WTC11 (cell line): Measurements from ENCODE around the gene IQCE. TPM values are rescaled to one million over a fixed set of nuclear protein-coding genes. Genes with fewer than 3 reads are reported as not detected.

Experiments
- ATAC-seq: fragments of 200-7000 bp; cut with Tn5 transposase; 2 replicates; pipeline ENCODE4 v1.10.0; 2021; ENCODE audit warnings: mild to moderate bottlenecking, moderate library complexity
- CTCF ChIA-PET: fragments of 300-600 bp; sonication (Branson Sonifier 250); formaldehyde crosslinking; loops from one replicate; lab custom pipeline; 2021; ENCODE audit warnings: antibody characterized with exemption; lab: Charles Lee
- POLR2A ChIA-PET: fragments of 350-600 bp; sonication (Branson Sonifier 250); formaldehyde crosslinking; loops from one replicate; lab custom pipeline; 2021; ENCODE audit warnings: antibody characterized with exemption; lab: Charles Lee
- DNase-seq: peaks from one replicate; pipeline ENCODE4 v3.0.0; 2021; ENCODE audit warnings: low spot score
- H3K27ac Mint-ChIP-seq: 2 replicates; pipeline ENCODE4 v1.8.0; 2021; ENCODE audit warnings: mixed read lengths
- H3K27me3 Mint-ChIP-seq: 2 replicates; pipeline ENCODE4 v1.8.0; 2021; ENCODE audit warnings: low read depth, mild to moderate bottlenecking, moderate library complexity, mixed read lengths
- H3K36me3 Mint-ChIP-seq: 2 replicates; pipeline ENCODE4 v1.8.0; 2021; ENCODE audit warnings: mixed read lengths
- H3K4me1 Mint-ChIP-seq: 2 replicates; pipeline ENCODE4 v1.8.0; 2022; ENCODE audit warnings: mixed read lengths
- H3K4me3 Mint-ChIP-seq: 2 replicates; pipeline ENCODE4 v1.8.0; 2021; ENCODE audit warnings: mild to moderate bottlenecking, moderate library complexity, mixed read lengths
- H3K9me3 Mint-ChIP-seq: 2 replicates; pipeline ENCODE4 v1.8.0; 2021; ENCODE audit warnings: mixed read lengths
- ATF2 ChIP-seq: sonication (generic); formaldehyde crosslinking; IDR thresholded peaks from 2 replicates; pipeline ENCODE4 v1.8.1; 2022; ENCODE audit warnings: low read depth, missing genetic modification reagents, borderline replicate concordance
- ATF6 ChIP-seq: sonication (generic); formaldehyde crosslinking; IDR thresholded peaks from 2 replicates; pipeline ENCODE4 v1.8.1; 2023; ENCODE audit warnings: mild to moderate bottlenecking, missing genetic modification reagents
- CBFB ChIP-seq: sonication (generic); formaldehyde crosslinking; IDR thresholded peaks from 2 replicates; pipeline ENCODE4 v1.8.1; 2022; ENCODE audit warnings: mild to moderate bottlenecking, low read depth, missing genetic modification reagents
- CTCF ChIP-seq: fragments of 200-600 bp; IDR thresholded peaks from 2 replicates; pipeline ENCODE4 v1.8.0; 2022; ENCODE audit warnings: antibody characterized with exemption
- E2F5 ChIP-seq: sonication (generic); formaldehyde crosslinking; IDR thresholded peaks from 2 replicates; pipeline ENCODE4 v1.8.1; 2022; ENCODE audit warnings: mild to moderate bottlenecking, moderate library complexity, missing genetic modification reagents
- FOXJ3 ChIP-seq: sonication (generic); formaldehyde crosslinking; IDR thresholded peaks from 2 replicates; pipeline ENCODE4 v1.9.0; 2021; ENCODE audit warnings: missing genetic modification reagents, mild to moderate bottlenecking, borderline replicate concordance
- FOXK1 ChIP-seq: sonication (generic); formaldehyde crosslinking; IDR thresholded peaks from 2 replicates; pipeline ENCODE4 v1.8.0; 2022; ENCODE audit warnings: mild to moderate bottlenecking, moderate library complexity, missing genetic modification reagents
- FOXP1 ChIP-seq: sonication (generic); formaldehyde crosslinking; IDR thresholded peaks from 2 replicates; pipeline ENCODE4 v1.8.0; 2022; ENCODE audit warnings: missing genetic modification reagents, mild to moderate bottlenecking, moderate library complexity, borderline replicate concordance
- GABPB1 ChIP-seq: sonication (generic); formaldehyde crosslinking; IDR thresholded peaks from 2 replicates; pipeline ENCODE4 v1.8.1; 2023; ENCODE audit warnings: mild to moderate bottlenecking, missing genetic modification reagents
- HMGA2 ChIP-seq: fragments of 250-450 bp; sonication (Bioruptor Pico); IDR thresholded peaks from 2 replicates; pipeline ENCODE4 v1.4.0; 2021; ENCODE audit warnings: mild to moderate bottlenecking, moderate library complexity
- JAZF1 ChIP-seq: fragments of 250-450 bp; sonication (Bioruptor Pico); IDR thresholded peaks from 2 replicates; pipeline ENCODE4 v1.9.0; 2021; ENCODE audit warnings: moderate library complexity, mild to moderate bottlenecking, inconsistent platforms
- MYBL2 ChIP-seq: sonication (generic); formaldehyde crosslinking; IDR thresholded peaks from 2 replicates; pipeline ENCODE4 v1.8.1; 2023; ENCODE audit warnings: mild to moderate bottlenecking, moderate library complexity, missing genetic modification reagents
- NFATC4 ChIP-seq: fragments of 250-450 bp; sonication (Bioruptor Pico); IDR thresholded peaks from 2 replicates; pipeline ENCODE4 v1.9.0; 2021; ENCODE audit warnings: mild to moderate bottlenecking
- RORB ChIP-seq: fragments of 250-450 bp; sonication (Bioruptor Pico); IDR thresholded peaks from 2 replicates; pipeline ENCODE4 v1.9.0; 2021; ENCODE audit warnings: mild to moderate bottlenecking
- SMAD4 ChIP-seq: sonication (generic); formaldehyde crosslinking; IDR thresholded peaks from 2 replicates; pipeline ENCODE4 v1.8.0; 2022; ENCODE audit warnings: mild to moderate bottlenecking, missing genetic modification reagents
- SP1 ChIP-seq: sonication (generic); formaldehyde crosslinking; conservative IDR thresholded peaks from 2 replicates; pipeline ENCODE4 v1.8.1; 2022; ENCODE audit warnings: missing genetic modification reagents
- TEAD1 ChIP-seq: sonication (generic); formaldehyde crosslinking; IDR thresholded peaks from 2 replicates; pipeline ENCODE4 v1.8.0; 2022; ENCODE audit warnings: mild to moderate bottlenecking, missing genetic modification reagents
- ZNF121 ChIP-seq: sonication (generic); formaldehyde crosslinking; IDR thresholded peaks from 2 replicates; pipeline ENCODE4 v1.8.0; 2023; ENCODE audit warnings: missing genetic modification reagents
- ZNF317 ChIP-seq: sonication (generic); formaldehyde crosslinking; IDR thresholded peaks from 2 replicates; pipeline ENCODE4 v1.8.1; 2023; ENCODE audit warnings: low read depth, mild to moderate bottlenecking, moderate library complexity, missing genetic modification reagents, borderline replicate concordance
- total RNA-seq: library from RNA; stranded (reverse); gene quantifications from 3 replicates; pipeline ENCODE4 v1.2.3, GENCODE V29; 2021
- TF ChIP-seq, protein P1 (sequence below): sonication (generic); formaldehyde crosslinking; IDR thresholded peaks from 2 replicates; pipeline ENCODE4 v1.8.0; 2023; ENCODE audit warnings: missing genetic modification reagents
- TF ChIP-seq, protein P2 (sequence below): fragments of 250-450 bp; sonication (Bioruptor Pico); IDR thresholded peaks from 2 replicates; pipeline ENCODE4 v1.9.0; 2021; ENCODE audit warnings: mild to moderate bottlenecking

Gene IQCE
- total RNA-seq, 1 experiment from 2014 or later: 4.4 TPM

DNA sequence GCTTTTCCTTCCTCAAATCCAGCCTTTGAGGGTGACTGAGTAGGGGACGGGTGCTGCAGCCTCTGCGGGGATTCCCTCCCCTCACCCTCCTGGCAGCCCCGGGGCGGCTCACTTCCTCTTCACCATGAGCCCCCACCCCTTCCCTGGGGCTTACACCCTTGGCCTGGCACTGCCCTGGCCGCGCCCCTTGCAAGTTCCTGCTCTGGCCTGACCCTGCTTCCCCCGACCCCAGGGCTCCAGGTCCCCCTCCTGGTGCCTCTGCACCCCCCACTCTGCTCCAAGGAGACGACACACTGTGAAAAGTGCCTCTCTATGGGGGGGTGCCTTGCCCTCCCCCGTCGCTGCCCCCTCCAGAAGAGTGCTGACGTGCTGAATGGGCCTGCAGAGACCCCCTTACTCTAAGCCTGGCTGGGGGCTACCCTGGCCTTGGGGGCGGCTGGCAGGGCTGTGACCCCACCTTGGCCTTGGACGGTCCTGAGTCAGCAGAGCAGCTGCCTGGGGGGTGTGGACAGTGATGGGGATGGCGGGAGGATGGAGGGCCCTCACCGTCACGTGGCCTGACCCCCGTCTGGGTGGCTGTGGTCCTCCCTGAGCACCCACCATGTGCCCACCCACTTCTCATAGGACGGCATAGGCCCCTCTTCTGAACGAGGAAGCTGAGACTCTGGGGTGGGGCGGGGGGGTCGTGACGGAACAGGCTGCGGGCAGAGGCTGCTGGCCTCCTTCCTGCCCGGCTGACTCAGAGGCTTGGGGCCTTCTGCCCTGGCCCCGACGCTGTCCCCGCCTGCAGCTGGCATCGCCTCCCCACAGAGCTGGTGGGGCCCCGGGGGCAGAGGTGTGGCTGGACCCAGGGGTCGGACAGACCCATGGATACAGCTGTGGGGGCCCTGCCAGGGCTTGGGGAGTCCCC is 29.4 kb upstream of the IQCE start:
- ATAC-seq (no peak), DNase-seq (no peak)
- no peak overlapping the region for H3K4me3 Mint-ChIP-seq
- no peak overlapping the region for H3K27ac Mint-ChIP-seq
- ChIA-PET POLR2A (no interaction called here), CTCF (interaction anchor here (1.3 to 7.1 kb wide), 3 partner anchors 12 to 60 kb away, joined by 3 to 65 read pairs (median 3); partner anchors contain the start of gene IQCE)
- H3K9me3 Mint-ChIP-seq: no peaks in the 10 kb centered on the region
- no peaks in the 10 kb centered on the region for H3K27me3 Mint-ChIP-seq
- H3K36me3 Mint-ChIP-seq: peaks cover 7% of the 10 kb centered on the region; the same call in 1 of the 2 replicates
- TF ChIP-seq ZNF317 (CRISPR knock-in tag) (no peak), E2F5 (CRISPR knock-in tag) (no peak), ZNF121 (no peak), FOXJ3 (CRISPR knock-in tag) (no peak), GABPB1 (CRISPR knock-in tag) (no peak), JAZF1 (no peak), MYBL2 (CRISPR knock-in tag) (no peak), ATF6 (CRISPR knock-in tag) (no peak), ATF2 (no peak), TEAD1 (no peak), RORB (CRISPR knock-in tag) (no peak), NFATC4 (CRISPR knock-in tag) (no peak)
- TF ChIP-seq, protein P1, sequence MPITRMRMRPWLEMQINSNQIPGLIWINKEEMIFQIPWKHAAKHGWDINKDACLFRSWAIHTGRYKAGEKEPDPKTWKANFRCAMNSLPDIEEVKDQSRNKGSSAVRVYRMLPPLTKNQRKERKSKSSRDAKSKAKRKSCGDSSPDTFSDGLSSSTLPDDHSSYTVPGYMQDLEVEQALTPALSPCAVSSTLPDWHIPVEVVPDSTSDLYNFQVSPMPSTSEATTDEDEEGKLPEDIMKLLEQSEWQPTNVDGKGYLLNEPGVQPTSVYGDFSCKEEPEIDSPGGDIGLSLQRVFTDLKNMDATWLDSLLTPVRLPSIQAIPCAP (CRISPR knock-in tag): no peak
- peaks cover 19% of the 10 kb centered on the region for H3K4me1 Mint-ChIP-seq

DNA sequence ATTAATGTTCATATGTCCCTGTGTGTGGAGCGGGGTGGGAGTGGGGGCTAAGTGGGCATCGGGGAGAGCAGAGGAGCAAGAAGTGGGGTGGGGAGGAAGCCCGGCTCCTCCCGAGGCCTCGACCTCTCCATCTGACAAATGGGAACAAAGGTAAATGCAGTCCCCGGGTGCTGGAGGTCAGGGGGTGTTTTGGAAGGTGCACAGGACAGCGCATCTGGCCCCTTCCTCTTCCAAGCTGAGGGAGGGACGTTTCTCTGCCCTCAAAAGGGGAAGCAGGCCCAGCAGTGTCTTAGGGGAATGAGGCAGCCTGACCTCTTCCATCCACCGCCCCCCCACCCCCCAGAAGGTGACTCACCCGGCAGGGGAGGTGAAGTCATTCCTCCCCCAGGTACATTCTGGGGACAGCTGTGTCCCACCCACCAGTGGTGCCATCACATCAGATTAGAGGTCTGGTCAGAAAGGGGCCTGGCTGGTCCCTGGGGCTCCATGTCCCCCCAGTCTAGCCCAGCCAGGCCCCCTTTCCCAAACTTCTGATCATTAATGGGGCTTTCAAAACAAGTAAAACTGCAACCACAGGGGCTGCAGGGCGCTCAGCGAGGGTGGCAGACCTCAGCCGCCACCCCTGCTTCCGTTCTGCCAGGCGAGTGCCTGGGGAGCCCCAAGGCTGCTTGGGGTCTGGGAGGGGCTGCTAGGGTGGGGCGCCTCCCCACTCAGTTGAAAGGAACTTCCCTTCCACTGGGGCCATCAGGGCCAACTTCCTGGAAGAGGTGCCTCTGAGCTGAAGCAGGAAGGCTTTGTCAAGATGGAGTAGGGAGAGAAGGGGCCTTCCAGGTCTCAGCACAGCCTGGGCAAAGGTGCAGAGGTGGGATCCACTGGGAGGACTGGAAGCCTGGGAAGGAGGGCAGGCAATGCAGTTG is 28.4 kb upstream of the IQCE start:
- ATAC-seq: no peak
- ChIA-PET POLR2A (no interaction called here), CTCF (interaction anchor here (0.5 to 1.3 kb wide), 3 partner anchors 28 to 61 kb away, joined by 3 to 4 read pairs (median 3); partner anchors contain the start of gene IQCE)
- Mint-ChIP-seq H3K36me3 (peaks cover 7% of the 10 kb centered on the region; the same call in 1 of the 2 replicates), H3K27me3 (no peaks in the 10 kb centered on the region), H3K4me1 (peaks cover 19% of the 10 kb centered on the region), H3K4me3 (no peak overlapping the region), H3K9me3 (no peaks in the 10 kb centered on the region), H3K27ac (peak overlapping the region; percentile 70; the same call in 1 of the 2 replicates)
- no peak for DNase-seq
- TF ChIP-seq SP1 (CRISPR knock-in tag): no peak
- no peak for TF ChIP-seq ATF2
- TF ChIP-seq CBFB: no peak
- no peak for TF ChIP-seq FOXK1 (CRISPR knock-in tag)
- TF ChIP-seq, protein P2, sequence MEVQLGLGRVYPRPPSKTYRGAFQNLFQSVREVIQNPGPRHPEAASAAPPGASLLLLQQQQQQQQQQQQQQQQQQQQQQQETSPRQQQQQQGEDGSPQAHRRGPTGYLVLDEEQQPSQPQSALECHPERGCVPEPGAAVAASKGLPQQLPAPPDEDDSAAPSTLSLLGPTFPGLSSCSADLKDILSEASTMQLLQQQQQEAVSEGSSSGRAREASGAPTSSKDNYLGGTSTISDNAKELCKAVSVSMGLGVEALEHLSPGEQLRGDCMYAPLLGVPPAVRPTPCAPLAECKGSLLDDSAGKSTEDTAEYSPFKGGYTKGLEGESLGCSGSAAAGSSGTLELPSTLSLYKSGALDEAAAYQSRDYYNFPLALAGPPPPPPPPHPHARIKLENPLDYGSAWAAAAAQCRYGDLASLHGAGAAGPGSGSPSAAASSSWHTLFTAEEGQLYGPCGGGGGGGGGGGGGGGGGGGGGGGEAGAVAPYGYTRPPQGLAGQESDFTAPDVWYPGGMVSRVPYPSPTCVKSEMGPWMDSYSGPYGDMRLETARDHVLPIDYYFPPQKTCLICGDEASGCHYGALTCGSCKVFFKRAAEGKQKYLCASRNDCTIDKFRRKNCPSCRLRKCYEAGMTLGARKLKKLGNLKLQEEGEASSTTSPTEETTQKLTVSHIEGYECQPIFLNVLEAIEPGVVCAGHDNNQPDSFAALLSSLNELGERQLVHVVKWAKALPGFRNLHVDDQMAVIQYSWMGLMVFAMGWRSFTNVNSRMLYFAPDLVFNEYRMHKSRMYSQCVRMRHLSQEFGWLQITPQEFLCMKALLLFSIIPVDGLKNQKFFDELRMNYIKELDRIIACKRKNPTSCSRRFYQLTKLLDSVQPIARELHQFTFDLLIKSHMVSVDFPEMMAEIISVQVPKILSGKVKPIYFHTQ: no peak
- no peak for TF ChIP-seq SMAD4 (CRISPR knock-in tag)
- TF ChIP-seq HMGA2: no peak
- TF ChIP-seq GABPB1 (CRISPR knock-in tag): no peak
- no peak for TF ChIP-seq CTCF
- no peak for TF ChIP-seq FOXP1
